ENCODE measurements around the gene DYRK3.
A peak's percentile ranks its signal among the peaks of the same experiment; 100 is the strongest.

Gene DYRK3

GRCh38 chr1:206683313-206683712 lies 48.0 kb downstream of the DYRK3 start:
- H3K4me1 ChIP-seq (ENCODE audit: control insufficient read depth, insufficient read depth, low read length, poor library complexity, severe bottlenecking): peaks cover 16% of the 10 kb centered on the region
- no peaks in the 10 kb centered on the region for H3K9me3 ChIP-seq (ENCODE audit: control insufficient read depth, low read length)
- 90 to 91% methylated on average over 3 to 5 of the region's 6 CpGs for whole genome bisulfite sequencing, 2 experiments (ENCODE audit: insufficient coverage in 2 of 2)
- H3K36me3 ChIP-seq (ENCODE audit: control insufficient read depth, insufficient read depth, low read length): no peaks in the 10 kb centered on the region
- H3K4me3 ChIP-seq (ENCODE audit: extremely low read depth, insufficient read depth, low read length, poor library complexity, severe bottlenecking): no peak overlapping the region
- H3K27ac ChIP-seq (ENCODE audit: low read depth, low read length, severe bottlenecking): no peak overlapping the region

- Histone ChIP-seq H3K4me1 (ENCODE audit: control insufficient read depth, insufficient read depth, low read length, poor library complexity, severe bottlenecking) (peaks cover 23% of the 10 kb centered on the region), H3K27ac (ENCODE audit: low read depth, low read length, severe bottlenecking) (no peak overlapping the region), H3K9me3 (ENCODE audit: control insufficient read depth, low read length) (no peaks in the 10 kb centered on the region), H3K4me3 (ENCODE audit: extremely low read depth, insufficient read depth, low read length, poor library complexity, severe bottlenecking) (no peak overlapping the region), H3K36me3 (ENCODE audit: control insufficient read depth, insufficient read depth, low read length) (no peaks in the 10 kb centered on the region)
- WGBS, 2 experiments (ENCODE audit: insufficient coverage in 2 of 2): 69 to 76% methylated on average over 5 to 6 of the region's 8 CpGs
Observed at GRCh38 chr1:206684003-206684402, 48.7 kb downstream of the DYRK3 start.

DNA sequence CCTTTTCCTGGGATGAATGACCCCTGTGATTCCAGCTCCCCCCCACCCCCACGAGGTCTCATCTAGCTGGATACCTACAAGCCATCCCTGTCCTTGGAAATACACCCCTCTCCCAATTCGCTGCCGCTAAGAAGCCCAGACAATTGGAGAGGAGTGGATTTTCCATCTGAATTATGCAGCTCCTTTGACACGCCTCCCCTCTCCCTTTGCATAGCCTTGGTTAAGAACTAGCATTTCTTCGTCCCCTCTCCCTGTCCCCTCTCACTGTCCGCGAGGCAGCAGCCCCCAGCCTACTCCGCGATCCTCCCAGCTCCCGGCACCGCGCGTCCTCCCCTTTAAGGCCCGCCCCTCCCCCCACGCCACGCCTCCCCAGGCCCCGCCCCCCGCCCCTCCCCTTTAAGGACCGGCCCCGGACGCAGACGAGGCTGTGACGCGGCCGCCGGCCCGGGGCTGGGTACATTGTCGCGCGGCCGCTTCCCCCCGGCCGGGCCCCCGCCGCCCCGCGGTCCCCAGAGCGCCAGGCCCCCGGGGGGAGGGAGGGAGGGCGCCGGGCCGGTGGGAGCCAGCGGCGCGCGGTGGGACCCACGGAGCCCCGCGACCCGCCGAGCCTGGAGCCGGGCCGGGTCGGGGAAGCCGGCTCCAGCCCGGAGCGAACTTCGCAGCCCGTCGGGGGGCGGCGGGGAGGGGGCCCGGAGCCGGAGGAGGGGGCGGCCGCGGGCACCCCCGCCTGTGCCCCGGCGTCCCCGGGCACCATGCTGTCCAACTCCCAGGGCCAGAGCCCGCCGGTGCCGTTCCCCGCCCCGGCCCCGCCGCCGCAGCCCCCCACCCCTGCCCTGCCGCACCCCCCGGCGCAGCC lies 49.4 kb downstream of the DYRK3 start, which contains the start of gene MAPKAPK2:
Gene MAPKAPK2 (plus strand): TSS at position 428 of the 856 bp plus-strand sequence. CDS start 325 bp downstream, at position 753.
- H3K9me3 ChIP-seq (ENCODE audit: control insufficient read depth, low read length): no peaks in the 10 kb centered on the region
- H3K4me3 ChIP-seq (ENCODE audit: extremely low read depth, insufficient read depth, low read length, poor library complexity, severe bottlenecking): peak within 1 kb of the TSS; percentile 81
- peaks cover 30% of the 10 kb centered on the region for H3K4me1 ChIP-seq (ENCODE audit: control insufficient read depth, insufficient read depth, low read length, poor library complexity, severe bottlenecking)
- no peaks in the 10 kb centered on the region for H3K36me3 ChIP-seq (ENCODE audit: control insufficient read depth, insufficient read depth, low read length)
- 0% methylated on average over 23 of the region's 82 CpGs for WGBS, 2 experiments (ENCODE audit: insufficient coverage in 2 of 2)
- H3K27ac ChIP-seq (ENCODE audit: low read depth, low read length, severe bottlenecking): peak within 1 kb of the TSS; percentile 92

DNA sequence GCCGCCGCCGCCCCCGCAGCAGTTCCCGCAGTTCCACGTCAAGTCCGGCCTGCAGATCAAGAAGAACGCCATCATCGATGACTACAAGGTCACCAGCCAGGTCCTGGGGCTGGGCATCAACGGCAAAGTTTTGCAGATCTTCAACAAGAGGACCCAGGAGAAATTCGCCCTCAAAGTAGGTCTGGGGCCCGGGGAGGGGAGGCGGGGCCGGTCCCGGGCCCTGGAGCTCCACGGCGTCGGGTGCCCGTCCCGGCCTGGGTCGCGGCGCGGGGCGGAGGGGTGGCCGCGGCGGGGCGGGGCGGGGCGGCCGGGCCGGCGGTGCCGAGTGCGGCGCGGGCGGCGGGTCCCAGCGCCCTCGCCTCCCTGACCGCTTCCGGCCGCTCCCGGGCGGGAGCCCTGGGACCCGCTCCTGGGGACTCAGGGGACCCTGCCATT lies 50.0 kb downstream of the DYRK3 start:
- Histone ChIP-seq H3K36me3 (ENCODE audit: control insufficient read depth, insufficient read depth, low read length) (no peaks in the 10 kb centered on the region), H3K4me1 (ENCODE audit: control insufficient read depth, insufficient read depth, low read length, poor library complexity, severe bottlenecking) (peaks cover 37% of the 10 kb centered on the region), H3K27ac (ENCODE audit: low read depth, low read length, severe bottlenecking) (peak overlapping the region; percentile 92), H3K4me3 (ENCODE audit: extremely low read depth, insufficient read depth, low read length, poor library complexity, severe bottlenecking) (peak overlapping the region; percentile 81), H3K9me3 (ENCODE audit: control insufficient read depth, low read length) (no peaks in the 10 kb centered on the region)
- WGBS, 2 experiments (ENCODE audit: insufficient coverage in 2 of 2): 0% methylated on average over 16 to 23 of the region's 48 CpGs

- Histone ChIP-seq H3K36me3 (ENCODE audit: control insufficient read depth, insufficient read depth, low read length) (peaks cover 3% of the 10 kb centered on the region), H3K27ac (ENCODE audit: low read depth, low read length, severe bottlenecking) (peak overlapping the region; percentile 92), H3K4me3 (ENCODE audit: extremely low read depth, insufficient read depth, low read length, poor library complexity, severe bottlenecking) (peak overlapping the region; percentile 81), H3K4me1 (ENCODE audit: control insufficient read depth, insufficient read depth, low read length, poor library complexity, severe bottlenecking) (peaks cover 39% of the 10 kb centered on the region), H3K9me3 (ENCODE audit: control insufficient read depth, low read length) (no peaks in the 10 kb centered on the region)
- 0 to 1% methylated on average over 35 to 38 of the region's 48 CpGs for WGBS, 2 experiments (ENCODE audit: insufficient coverage in 2 of 2)
Observed at GRCh38 chr1:206685769-206686477, 50.6 kb downstream of the DYRK3 start.

- H3K4me3 ChIP-seq (ENCODE audit: extremely low read depth, insufficient read depth, low read length, poor library complexity, severe bottlenecking): peak overlapping the region; percentile 81
- H3K9me3 ChIP-seq (ENCODE audit: control insufficient read depth, low read length): no peaks in the 10 kb centered on the region
- WGBS, 2 experiments (ENCODE audit: insufficient coverage in 2 of 2): 33 to 41% methylated on average over 3 of the region's 8 CpGs
- H3K4me1 ChIP-seq (ENCODE audit: control insufficient read depth, insufficient read depth, low read length, poor library complexity, severe bottlenecking): peaks cover 42% of the 10 kb centered on the region
- peak overlapping the region; percentile 92 for H3K27ac ChIP-seq (ENCODE audit: low read depth, low read length, severe bottlenecking)
- peaks cover 6% of the 10 kb centered on the region for H3K36me3 ChIP-seq (ENCODE audit: control insufficient read depth, insufficient read depth, low read length)
Observed at GRCh38 chr1:206686478-206687249, 51.3 kb downstream of the DYRK3 start.

GRCh38 chr1:206687251-206687914 lies 52.0 kb downstream of the DYRK3 start:
- peaks cover 49% of the 10 kb centered on the region for H3K4me1 ChIP-seq (ENCODE audit: control insufficient read depth, insufficient read depth, low read length, poor library complexity, severe bottlenecking)
- peak overlapping the region; percentile 81 for H3K4me3 ChIP-seq (ENCODE audit: extremely low read depth, insufficient read depth, low read length, poor library complexity, severe bottlenecking)
- peaks cover 6% of the 10 kb centered on the region for H3K36me3 ChIP-seq (ENCODE audit: control insufficient read depth, insufficient read depth, low read length)

GRCh38 chr1:206687915-206688442 lies 52.6 kb downstream of the DYRK3 start:
- Histone ChIP-seq H3K27ac (ENCODE audit: low read depth, low read length, severe bottlenecking) (peak overlapping the region; percentile 41), H3K36me3 (ENCODE audit: control insufficient read depth, insufficient read depth, low read length) (peaks cover 9% of the 10 kb centered on the region), H3K9me3 (ENCODE audit: control insufficient read depth, low read length) (no peaks in the 10 kb centered on the region), H3K4me3 (ENCODE audit: extremely low read depth, insufficient read depth, low read length, poor library complexity, severe bottlenecking) (peak overlapping the region; percentile 81), H3K4me1 (ENCODE audit: control insufficient read depth, insufficient read depth, low read length, poor library complexity, severe bottlenecking) (peaks cover 55% of the 10 kb centered on the region)
- 10% methylated on average over 2 of the region's 2 CpGs; no CpG with 5 or more reads in 1 of the 2 experiments for WGBS, 2 experiments (ENCODE audit: insufficient coverage in 2 of 2)

More at GRCh38 chr1:206687251-206687914, 52.0 kb downstream of the DYRK3 start:
- Histone ChIP-seq H3K9me3 (ENCODE audit: control insufficient read depth, low read length) (no peaks in the 10 kb centered on the region), H3K27ac (ENCODE audit: low read depth, low read length, severe bottlenecking) (peak overlapping the region; percentile 41)
- WGBS, 2 experiments (ENCODE audit: insufficient coverage in 2 of 2): 20 to 40% methylated on average over 1 of the region's 7 CpGs

GRCh38 chr1:206690516-206690915 lies 55.2 kb downstream of the DYRK3 start:
- Histone ChIP-seq H3K9me3 (ENCODE audit: control insufficient read depth, low read length) (no peaks in the 10 kb centered on the region), H3K4me1 (ENCODE audit: control insufficient read depth, insufficient read depth, low read length, poor library complexity, severe bottlenecking) (peaks cover 76% of the 10 kb centered on the region), H3K27ac (ENCODE audit: low read depth, low read length, severe bottlenecking) (no peak overlapping the region), H3K4me3 (ENCODE audit: extremely low read depth, insufficient read depth, low read length, poor library complexity, severe bottlenecking) (no peak overlapping the region), H3K36me3 (ENCODE audit: control insufficient read depth, insufficient read depth, low read length) (peaks cover 33% of the 10 kb centered on the region)
- 84 to 100% methylated on average over 1 to 2 of the region's 2 CpGs for WGBS, 2 experiments (ENCODE audit: insufficient coverage in 2 of 2)
